Lung (tissue), 12 donors: Measurements from ENCODE around the gene GABPB2. TPM values are rescaled to one million over a fixed set of nuclear protein-coding genes. Genes with fewer than 3 reads are reported as not detected.

Experiments used
- ATAC-seq: fragments of 200-7000 bp; cut with Tn5 transposase; one replicate; pipeline ENCODE4 v1.9.1; 2020; ENCODE audit warnings: moderate number of reproducible peaks; ENCODE audit not compliant: insufficient read depth, low FRiP score
- DNase-seq, 3 donors: peaks; one replicate each; pipeline ENCODE4 v3.0.0-alpha.2; 2013 to 2017
- H3K27ac ChIP-seq, 2 donors: one replicate each; pipeline ENCODE4 v1.5.1; 2013; ENCODE audit warnings: mild to moderate bottlenecking in 2 of 2, moderate library complexity in 2 of 2, control low read depth in 1 of 2, inconsistent platforms in 1 of 2, low read depth in 1 of 2, low read length in 1 of 2
- H3K27me3 ChIP-seq, 3 donors: one replicate each; pipeline ENCODE4 v1.5.1; 2013; ENCODE audit warnings: low read length in 2 of 3; ENCODE audit not compliant: control insufficient read depth in 3 of 3, insufficient read depth in 3 of 3
- H3K36me3 ChIP-seq, 4 donors: one replicate each; pipeline ENCODE4 v1.5.1; 2013; ENCODE audit warnings: low read length in 4 of 4, mild to moderate bottlenecking in 1 of 4, moderate library complexity in 1 of 4; ENCODE audit not compliant: control insufficient read depth in 4 of 4, insufficient read depth in 4 of 4
- H3K4me1 ChIP-seq, 5 donors: one replicate each; pipeline ENCODE4 v1.5.1; 2013; ENCODE audit warnings: low read length in 5 of 5, mild to moderate bottlenecking in 2 of 5, moderate library complexity in 1 of 5; ENCODE audit not compliant: control insufficient read depth in 5 of 5, insufficient read depth in 5 of 5
- H3K4me3 ChIP-seq: one replicate; pipeline ENCODE4 v1.5.1; 2013; ENCODE audit warnings: mild to moderate bottlenecking, control low read depth, moderate library complexity
- H3K9ac ChIP-seq, 2 donors: one replicate each; pipeline ENCODE4 v1.5.1; 2013; ENCODE audit warnings: low read length in 2 of 2, control low read depth in 1 of 2; ENCODE audit not compliant: insufficient read depth in 1 of 2
- H3K9me3 ChIP-seq, 4 donors: one replicate each; pipeline ENCODE4 v1.5.1; 2013; ENCODE audit warnings: low read length in 3 of 4, mild to moderate bottlenecking in 1 of 4, moderate library complexity in 1 of 4; ENCODE audit not compliant: control insufficient read depth in 4 of 4, insufficient read depth in 3 of 4
- CTCF ChIP-seq: IDR thresholded peaks from 2 replicates; pipeline ENCODE4 v1.5.1; 2012; ENCODE audit warnings: mild to moderate bottlenecking; ENCODE audit errors: control extremely low read depth, extremely low read depth
- WGBS, 2 donors: extraction: QIAGEN DNeasy Blood & Tissue Kit; methylation state at CpG; one replicate each; pipeline ENCODE4 v1.1.7; 2013; 5-methylcytosine and 5-hydroxymethylcytosine counted together
- polyA plus RNA-seq, 2 donors: library from polyadenylated mRNA; stranded (reverse); fragments of 200-250 nt; gene quantifications; one replicate each; pipeline ENCODE4 v1.2.1, GENCODE V29; 2013
- total RNA-seq, 2 donors: library from RNA; depleted of rRNA in 1 of 2; stranded (reverse); fragments of >200 nt in 1 of 2; gene quantifications; one replicate each; pipeline ENCODE4 v1.2.1, GENCODE V29; 2014 to 2021
- donor health status: control.
- donor health status: control.
- donor health status: Bipolar disorder and iron deficiency.
- donor health status: healthy.
- donor health status: DM: yes; HTN: yes; CAD: no.

The GABPB2 gene
- total and polyA plus RNA-seq, 4 donors, result 4.4 to 16.0 (median 7.8) TPM

GRCh38 chr1:151059109-151060006 lies 11.2 kb upstream of the GABPB2 start, which contains the start of gene CDC42SE1:
Gene CDC42SE1, minus strand, starts transcription at chr1:151059622. Its CDS starts 3,892 bp downstream, at chr1:151055730.
- peak within 1 kb of the TSS; percentile 95 for H3K4me3 ChIP-seq
- no peaks in the 10 kb centered on the region for H3K9me3 ChIP-seq
- ATAC-seq (peak; percentile 93), DNase-seq (peak; percentile 91 to 95 (median 91))
- H3K9ac ChIP-seq, result peak within 1 kb of the TSS; percentile 70 to 92
- TF ChIP-seq CTCF, result peak; percentile 69
- peaks cover 16 to 21% (median 18%) of the 10 kb centered on the region in 4 donors for H3K36me3 ChIP-seq
- H3K27me3 ChIP-seq, result no peaks in the 10 kb centered on the region
- H3K27ac ChIP-seq, result peak within 1 kb of the TSS; percentile 95 to 97
- whole genome bisulfite sequencing, 2 donors, result 0 to 1% methylated on average over 55 to 58 of the region's 58 CpGs
- H3K4me1 ChIP-seq, result peaks cover 11 to 35% (median 14%) of the 10 kb centered on the region in 5 donors

GRCh38 chr1:151060007-151060656 lies 10.4 kb upstream of the GABPB2 start, which contains the start of gene MLLT11:
Gene MLLT11, plus strand, starts transcription at chr1:151060397. Its CDS starts 6,828 bp downstream, at chr1:151067225.
- no peaks in the 10 kb centered on the region for H3K9me3 ChIP-seq
- H3K4me1 ChIP-seq, result peaks cover 11 to 35% (median 14%) of the 10 kb centered on the region in 5 donors
- DNase-seq (peak; percentile 87 to 93 (median 93)), ATAC-seq (no peak)
- H3K4me3 ChIP-seq, result peak within 1 kb of the TSS; percentile 95
- no peak for TF ChIP-seq CTCF
- H3K36me3 ChIP-seq, result peaks cover 11 to 16% (median 12%) of the 10 kb centered on the region in 4 donors
- H3K27ac ChIP-seq, result peak within 1 kb of the TSS; percentile 95 to 97
- WGBS, 2 donors, result 2 to 5% methylated on average over 15 of the region's 15 CpGs
- peak within 1 kb of the TSS; percentile 70 to 92 for H3K9ac ChIP-seq
- H3K27me3 ChIP-seq, result no peaks in the 10 kb centered on the region

GRCh38 chr1:151060657-151061421 lies 9.7 kb upstream of the GABPB2 start:
- Histone ChIP-seq H3K9me3 (no peaks in the 10 kb centered on the region), H3K4me1 (peaks cover 9 to 35% (median 11%) of the 10 kb centered on the region in 5 donors), H3K36me3 (peaks cover 4 to 9% (median 5%) of the 10 kb centered on the region in 4 donors), H3K27me3 (no peaks in the 10 kb centered on the region), H3K4me3 (no peak overlapping the region), H3K9ac (peak overlapping the region; percentile 66 to 92), H3K27ac (no peak overlapping the region)
- WGBS, 2 donors, result 62 to 72% methylated on average over 4 of the region's 4 CpGs
- DNase-seq (peak; percentile 21 to 53 (median 38)), ATAC-seq (no peak)
- TF ChIP-seq CTCF, result no peak
